HG02852 (cell line): ENCODE measurements around the gene MS4A7.

ENCODE experiments used
- ATAC-seq: cut with Tn5 transposase; IDR thresholded peaks from one replicate; pipeline ENCODE4 v1.9.1; 2021; ENCODE audit warnings: mild to moderate bottlenecking, moderate library complexity; ENCODE audit not compliant: unreplicated experiment

The MS4A7 gene

GRCh38 chr11:60370811-60371298, 7.5 kb upstream of the MS4A7 start:
- ATAC-seq = no peak

DNA sequence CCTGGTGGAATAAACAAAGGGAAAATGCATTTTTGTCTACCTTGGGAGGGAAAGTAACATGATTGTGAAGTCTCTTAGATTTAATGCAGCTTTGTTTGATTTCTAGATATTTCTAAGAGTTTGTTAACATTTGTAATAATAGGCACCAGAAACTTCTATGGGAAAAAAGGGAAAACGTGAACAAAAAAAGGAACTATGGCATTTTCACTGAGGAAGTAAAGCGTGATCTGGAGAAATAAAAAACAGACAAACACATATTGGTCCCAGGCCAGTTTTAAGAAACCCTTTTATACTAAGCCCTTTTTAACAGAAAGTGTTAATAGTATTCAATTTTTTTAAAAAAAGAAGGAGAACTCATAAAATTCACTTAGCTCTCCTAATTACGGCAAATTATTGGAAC, 6.9 kb upstream of the MS4A7 start:
- ATAC-seq = no peak

DNA sequence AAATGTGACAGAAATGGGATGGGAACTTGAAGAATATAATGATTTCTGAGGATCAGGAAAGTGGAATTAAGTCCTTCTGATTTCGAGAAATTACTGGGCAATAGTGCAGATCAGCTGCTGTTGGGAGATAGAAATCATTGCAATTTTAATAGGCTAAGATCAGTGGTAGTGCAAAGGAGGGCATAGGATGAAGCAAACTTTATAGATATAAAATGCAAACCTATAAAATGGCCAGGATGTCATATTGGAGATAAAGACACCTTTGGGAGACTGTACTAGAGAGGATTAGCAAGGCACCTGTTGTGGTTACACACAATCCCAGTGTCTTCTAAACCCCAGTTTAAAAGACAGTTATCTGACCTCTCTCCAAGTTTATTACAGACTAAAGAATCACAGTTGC, 6.5 kb upstream of the MS4A7 start:
- ATAC-seq = no peak

DNA sequence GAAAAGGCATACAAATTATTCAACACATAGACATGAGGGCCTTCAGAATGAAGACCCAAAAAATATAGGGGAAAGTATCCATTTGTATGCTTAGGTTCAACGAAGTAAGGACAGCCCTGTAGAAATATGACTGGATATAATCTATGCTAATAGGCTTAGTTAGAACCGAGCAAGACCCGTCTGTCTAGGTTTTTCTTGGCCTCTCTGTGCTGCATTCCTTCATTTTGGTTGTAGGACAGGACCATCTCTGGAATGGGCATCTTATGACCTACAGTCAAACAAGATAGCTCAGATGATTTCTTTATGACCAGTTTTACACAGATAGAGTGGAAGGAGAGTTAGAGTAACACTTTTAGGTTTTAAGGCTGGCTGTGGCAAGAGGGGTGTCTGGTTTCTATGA, 5.6 kb upstream of the MS4A7 start:
- no peak for ATAC-seq

DNA sequence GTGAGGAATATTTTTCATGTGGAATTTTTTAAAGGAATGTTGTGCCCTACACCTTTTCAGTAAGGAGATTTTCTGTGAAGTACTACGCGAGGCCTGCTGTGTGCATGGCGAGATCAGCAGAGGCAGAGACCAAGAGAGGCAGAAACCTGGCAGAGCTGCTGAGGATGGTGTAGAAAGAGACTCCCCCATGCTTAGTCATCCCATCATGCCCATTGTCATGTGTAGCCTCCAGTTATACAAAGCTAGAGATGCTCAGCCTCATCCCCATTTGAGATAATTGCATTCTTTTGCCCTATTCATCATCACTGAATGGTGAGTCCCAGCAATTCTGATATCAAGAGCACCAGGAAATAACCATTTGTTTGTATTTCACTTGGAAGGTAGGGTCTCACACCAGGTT, 3.0 kb upstream of the MS4A7 start:
- ATAC-seq = no peak

GRCh38 chr11:60376601-60377000, 1.7 kb upstream of the MS4A7 start:
- no peak for ATAC-seq

DNA sequence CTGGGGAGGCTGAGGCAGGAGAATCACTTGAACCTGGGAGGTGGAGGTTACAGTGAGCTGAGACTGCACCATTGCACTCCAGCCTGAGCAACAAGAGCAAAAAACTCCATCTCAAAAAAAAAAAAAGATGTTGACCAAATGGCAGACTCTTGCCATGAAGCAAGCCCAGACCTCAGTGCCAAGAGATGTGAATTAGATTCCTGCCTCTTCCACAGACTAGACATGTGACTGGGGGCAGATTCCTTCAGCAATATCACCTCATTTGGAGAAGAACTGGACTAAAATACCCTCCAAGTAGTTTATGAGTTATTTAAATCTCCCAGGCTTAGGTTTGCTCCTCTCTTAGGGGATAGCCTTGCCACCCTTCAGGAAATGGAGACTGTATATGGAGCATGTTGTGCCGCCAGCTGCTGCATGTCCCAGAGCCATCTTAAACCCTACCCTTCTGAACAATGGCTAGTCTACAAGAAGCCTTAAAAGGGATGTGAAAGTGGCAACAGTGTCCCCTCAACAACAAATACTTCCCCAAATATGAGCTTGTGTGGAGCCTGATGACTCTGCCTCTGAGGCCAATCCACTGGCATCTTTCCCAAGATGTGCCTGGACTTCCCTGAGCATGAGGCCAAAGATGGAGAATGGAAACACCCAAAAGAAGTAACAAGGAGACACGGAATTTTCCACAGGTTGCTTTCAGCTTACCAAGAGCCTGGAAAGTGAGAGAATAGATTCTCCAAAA, 763 bp upstream of the MS4A7 start:
- no peak for ATAC-seq

- peak; percentile 97 for ATAC-seq
Observed at GRCh38 chr11:60389279-60389910, 11.1 kb downstream of the MS4A7 start.

GRCh38 chr11:60390419-60390818, 12.1 kb downstream of the MS4A7 start:
- no peak for ATAC-seq

DNA sequence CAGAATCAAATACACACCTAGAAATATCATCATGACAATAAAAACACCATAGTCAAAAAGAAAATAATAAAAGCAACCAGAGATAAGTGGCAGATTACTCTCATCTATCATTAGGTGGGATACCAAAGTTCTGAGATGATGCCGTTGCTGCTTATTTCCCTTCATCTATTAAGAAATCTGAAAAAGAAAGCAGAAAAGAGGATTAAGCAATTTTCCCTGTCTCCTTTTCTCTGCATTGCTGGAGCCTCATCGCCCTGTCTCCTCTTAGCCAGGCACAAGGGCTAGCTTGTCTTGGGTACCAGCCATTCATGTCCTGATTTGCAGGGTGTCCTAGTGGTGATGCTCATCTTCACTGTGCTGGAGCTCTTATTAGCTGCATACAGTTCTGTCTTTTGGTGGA, 14.0 kb downstream of the MS4A7 start:
- ATAC-seq = no peak

- no peak for ATAC-seq
Observed at GRCh38 chr11:60393016-60393415, 14.7 kb downstream of the MS4A7 start.

GRCh38 chr11:60394666-60395380, 16.5 kb downstream of the MS4A7 start:
- ATAC-seq = no peak

GRCh38 chr11:60396382-60396781, 18.1 kb downstream of the MS4A7 start, which contains the start of gene MS4A14:
Gene MS4A14, plus strand, starts transcription at chr11:60396459. Its CDS starts 120 bp downstream, at chr11:60396579.
- ATAC-seq = peak; percentile 27

- peak; percentile 89 for ATAC-seq
Observed at GRCh38 chr11:60396799-60397198, 18.5 kb downstream of the MS4A7 start.

GRCh38 chr11:60420015-60420414, 41.7 kb downstream of the MS4A7 start:
- ATAC-seq = no peak

DNA sequence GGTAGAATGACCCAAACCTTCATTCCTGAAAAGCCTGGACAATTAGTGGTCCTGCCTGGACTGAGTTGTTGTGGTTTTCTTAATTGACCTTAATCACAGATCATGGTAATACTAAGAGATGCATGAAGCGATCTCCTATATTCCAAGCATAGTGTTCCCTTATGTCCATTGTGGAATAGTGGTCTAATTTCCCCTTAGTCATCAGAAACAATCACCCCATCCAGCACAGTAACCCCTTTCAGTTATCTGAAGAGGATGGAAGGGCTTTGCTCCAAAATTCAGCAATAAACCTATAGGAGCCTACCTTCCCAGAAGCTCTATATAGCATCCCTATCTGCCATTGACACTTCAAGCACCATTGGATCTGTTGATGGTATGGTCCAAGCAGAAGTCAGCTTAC, 44.3 kb downstream of the MS4A7 start:
- ATAC-seq = no peak

DNA sequence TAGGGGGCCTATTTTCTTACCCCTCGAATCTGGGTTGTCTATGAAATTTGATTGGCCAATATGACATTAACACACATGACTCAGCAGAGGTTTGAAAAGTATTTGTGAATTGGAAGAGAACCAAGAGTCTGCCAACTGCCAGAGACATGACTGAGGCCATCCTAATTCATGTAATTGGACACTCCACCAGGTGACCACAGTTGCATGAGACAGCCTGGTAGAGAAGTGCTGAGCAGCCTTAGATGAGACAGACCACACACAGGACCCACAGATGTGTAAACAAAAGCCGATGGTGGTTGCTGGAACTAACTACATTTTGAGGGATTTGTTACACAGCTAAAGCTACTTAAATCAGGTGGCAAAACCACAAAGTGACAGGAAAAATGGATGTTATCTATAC, 50.2 kb downstream of the MS4A7 start:
- no peak for ATAC-seq

DNA sequence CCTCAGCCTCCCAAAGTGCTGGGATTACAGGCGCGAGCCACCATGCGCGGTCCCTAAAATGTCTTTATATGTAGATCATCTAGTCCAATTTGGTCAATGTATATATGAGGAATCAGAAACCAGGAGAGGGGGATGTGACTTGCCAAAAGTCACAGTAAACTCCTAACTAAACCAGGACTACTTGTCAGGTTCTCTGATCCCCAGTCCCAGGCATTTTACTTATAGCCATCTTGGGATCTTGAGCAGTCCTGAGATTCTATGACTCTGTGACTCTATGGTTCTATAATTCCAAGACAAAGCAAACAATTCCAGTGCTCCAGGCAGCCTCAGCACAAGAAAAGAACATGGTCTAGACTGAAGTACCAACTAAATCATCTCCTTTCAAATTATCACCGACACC, 50.9 kb downstream of the MS4A7 start, which contains the start of gene MS4A5:
Gene MS4A5, plus strand, starts transcription at position 301 of the 400 bp plus-strand sequence. CDS start 103 bp downstream, outside the sequence.
- ATAC-seq = no peak

DNA sequence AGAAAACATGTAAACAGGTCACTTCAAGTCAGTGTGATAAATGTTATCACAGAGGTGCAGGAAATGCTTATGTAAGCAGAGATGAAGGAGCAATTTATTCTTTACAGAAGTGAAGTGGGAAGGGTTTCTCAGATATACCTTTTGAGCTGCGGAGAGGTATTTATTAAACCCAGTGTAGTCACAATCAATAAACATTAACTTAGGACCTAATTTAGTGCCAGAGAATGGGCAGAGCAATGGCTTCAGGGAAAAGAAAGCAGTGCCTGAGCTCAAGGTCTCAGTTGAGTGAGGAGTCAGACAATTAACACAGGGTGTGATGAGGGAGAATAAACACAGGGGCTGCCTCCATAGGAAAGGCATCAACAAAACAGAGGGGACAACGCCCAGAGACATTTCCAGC, 52.9 kb downstream of the MS4A7 start:
- ATAC-seq = no peak

- ATAC-seq = no peak
Observed at GRCh38 chr11:60433401-60433800, 55.1 kb downstream of the MS4A7 start.
